ENCODE results near the gene TNFRSF8.

Gene TNFRSF8

GRCh38 chr1:12114340-12114683 lies 51.2 kb downstream of the TNFRSF8 start:
- no peaks in the 10 kb centered on the region for H3F3A ChIP-seq (ENCODE audit: insufficient read depth)
- H3K27ac ChIP-seq (ENCODE audit: low read depth, low read length): no peak overlapping the region
- TF ChIP-seq CTCF (IDR thresholded peaks at IDR 0.05; ENCODE audit: insufficient read depth, low read length, poor library complexity, severe bottlenecking): no peak
- no peak for TF ChIP-seq EZH2phosphoT487 (conservative IDR thresholded peaks at IDR 0.05; ENCODE audit: low read length)
- no peaks in the 10 kb centered on the region for H4K20me1 ChIP-seq (ENCODE audit: low read depth, low read length)
- H2AFZ ChIP-seq (ENCODE audit: low read depth, low read length, severe bottlenecking): no peak overlapping the region
- no peaks in the 10 kb centered on the region for H3K9me3 ChIP-seq (ENCODE audit: insufficient read depth, low read length)
- no peaks in the 10 kb centered on the region for H3K79me2 ChIP-seq (ENCODE audit: insufficient read depth, low read length)
- H3K9ac ChIP-seq (ENCODE audit: low read length): no peak overlapping the region
- H3K4me3 ChIP-seq (ENCODE audit: insufficient read depth, low read length, poor library complexity, severe bottlenecking): no peak overlapping the region
- no peak overlapping the region for H3K4me2 ChIP-seq (ENCODE audit: low read depth, low read length, poor library complexity, severe bottlenecking)
- H3K27me3 ChIP-seq (ENCODE audit: low read length): no peaks in the 10 kb centered on the region
- H3K36me3 ChIP-seq (ENCODE audit: low read length): no peaks in the 10 kb centered on the region
- H3K9me2 ChIP-seq (replicated peaks; ENCODE audit: insufficient read depth, low read length): no peaks in the 10 kb centered on the region

- Histone ChIP-seq H3K27me3 (ENCODE audit: low read length) (no peaks in the 10 kb centered on the region), H4K20me1 (ENCODE audit: low read depth, low read length) (no peaks in the 10 kb centered on the region), H3K9me3 (ENCODE audit: insufficient read depth, low read length) (no peaks in the 10 kb centered on the region), H3K9me2 (replicated peaks; ENCODE audit: insufficient read depth, low read length) (no peaks in the 10 kb centered on the region), H3F3A (ENCODE audit: insufficient read depth) (no peaks in the 10 kb centered on the region), H2AFZ (ENCODE audit: low read depth, low read length, severe bottlenecking) (no peak overlapping the region), H3K36me3 (ENCODE audit: low read length) (no peaks in the 10 kb centered on the region), H3K4me3 (ENCODE audit: insufficient read depth, low read length, poor library complexity, severe bottlenecking) (no peak overlapping the region), H3K27ac (ENCODE audit: low read depth, low read length) (no peak overlapping the region), H3K9ac (ENCODE audit: low read length) (no peak overlapping the region), H3K4me2 (ENCODE audit: low read depth, low read length, poor library complexity, severe bottlenecking) (no peak overlapping the region), H3K79me2 (ENCODE audit: insufficient read depth, low read length) (no peaks in the 10 kb centered on the region)
- TF ChIP-seq CTCF (IDR thresholded peaks at IDR 0.05; ENCODE audit: insufficient read depth, low read length, poor library complexity, severe bottlenecking) (no peak), EZH2phosphoT487 (conservative IDR thresholded peaks at IDR 0.05; ENCODE audit: low read length) (no peak)
Observed at GRCh38 chr1:12114916-12115315, 51.8 kb downstream of the TNFRSF8 start.

- TF ChIP-seq CTCF (IDR thresholded peaks at IDR 0.05; ENCODE audit: insufficient read depth, low read length, poor library complexity, severe bottlenecking) (no peak), EZH2phosphoT487 (conservative IDR thresholded peaks at IDR 0.05; ENCODE audit: low read length) (no peak)
- Histone ChIP-seq H3K79me2 (ENCODE audit: insufficient read depth, low read length) (no peaks in the 10 kb centered on the region), H3K9ac (ENCODE audit: low read length) (no peak overlapping the region), H4K20me1 (ENCODE audit: low read depth, low read length) (no peaks in the 10 kb centered on the region), H3K27me3 (ENCODE audit: low read length) (no peaks in the 10 kb centered on the region), H3K4me2 (ENCODE audit: low read depth, low read length, poor library complexity, severe bottlenecking) (no peak overlapping the region), H3K36me3 (ENCODE audit: low read length) (no peaks in the 10 kb centered on the region), H3K27ac (ENCODE audit: low read depth, low read length) (no peak overlapping the region), H2AFZ (ENCODE audit: low read depth, low read length, severe bottlenecking) (no peak overlapping the region), H3K4me3 (ENCODE audit: insufficient read depth, low read length, poor library complexity, severe bottlenecking) (no peak overlapping the region), H3K9me3 (ENCODE audit: insufficient read depth, low read length) (no peaks in the 10 kb centered on the region), H3F3A (ENCODE audit: insufficient read depth) (no peaks in the 10 kb centered on the region), H3K9me2 (replicated peaks; ENCODE audit: insufficient read depth, low read length) (no peaks in the 10 kb centered on the region)
Observed at GRCh38 chr1:12121212-12122003, 58.3 kb downstream of the TNFRSF8 start.

Data from SU-DHL-6 (cell line).